ENCODE results near the gene USP46. TPM values are rescaled to one million over a fixed set of nuclear protein-coding genes. Genes with fewer than 3 reads are reported as not detected.

Gene USP46
- total RNA-seq, 1 donor from 2014 or later = 15.4 TPM

- ATAC-seq (no peak), DNase-seq (no peak)
- TF ChIP-seq, protein P1, sequence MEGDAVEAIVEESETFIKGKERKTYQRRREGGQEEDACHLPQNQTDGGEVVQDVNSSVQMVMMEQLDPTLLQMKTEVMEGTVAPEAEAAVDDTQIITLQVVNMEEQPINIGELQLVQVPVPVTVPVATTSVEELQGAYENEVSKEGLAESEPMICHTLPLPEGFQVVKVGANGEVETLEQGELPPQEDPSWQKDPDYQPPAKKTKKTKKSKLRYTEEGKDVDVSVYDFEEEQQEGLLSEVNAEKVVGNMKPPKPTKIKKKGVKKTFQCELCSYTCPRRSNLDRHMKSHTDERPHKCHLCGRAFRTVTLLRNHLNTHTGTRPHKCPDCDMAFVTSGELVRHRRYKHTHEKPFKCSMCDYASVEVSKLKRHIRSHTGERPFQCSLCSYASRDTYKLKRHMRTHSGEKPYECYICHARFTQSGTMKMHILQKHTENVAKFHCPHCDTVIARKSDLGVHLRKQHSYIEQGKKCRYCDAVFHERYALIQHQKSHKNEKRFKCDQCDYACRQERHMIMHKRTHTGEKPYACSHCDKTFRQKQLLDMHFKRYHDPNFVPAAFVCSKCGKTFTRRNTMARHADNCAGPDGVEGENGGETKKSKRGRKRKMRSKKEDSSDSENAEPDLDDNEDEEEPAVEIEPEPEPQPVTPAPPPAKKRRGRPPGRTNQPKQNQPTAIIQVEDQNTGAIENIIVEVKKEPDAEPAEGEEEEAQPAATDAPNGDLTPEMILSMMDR (IDR thresholded peaks at IDR 0.05) = no peak
- no peaks in the 10 kb centered on the region for H3K27me3 ChIP-seq
- no peaks in the 10 kb centered on the region for H3K36me3 ChIP-seq
- no peaks in the 10 kb centered on the region for H3K9me3 ChIP-seq
- H3K27ac ChIP-seq = no peak overlapping the region
- intact Hi-C loops (cut with DNase I) = no loop called here
- no peak overlapping the region for H3K4me3 ChIP-seq
- peaks cover 14% of the 10 kb centered on the region for H3K4me1 ChIP-seq
These were observed 13.0 kb downstream of the USP46 start for GRCh38 chr4:52646096-52646495.

GRCh38 chr4:52645300-52645699 is 13.8 kb downstream of the USP46 start:
- DNase-seq (no peak), ATAC-seq (no peak)
- Histone ChIP-seq H3K27me3 (no peaks in the 10 kb centered on the region), H3K36me3 (no peaks in the 10 kb centered on the region), H3K9me3 (no peaks in the 10 kb centered on the region), H3K27ac (no peak overlapping the region), H3K4me3 (no peak overlapping the region), H3K4me1 (peaks cover 14% of the 10 kb centered on the region)
- intact Hi-C loops (cut with DNase I) = no loop called here
- TF ChIP-seq, protein P1 (IDR thresholded peaks at IDR 0.05) = no peak

GRCh38 chr4:52643785-52644244 is 15.3 kb downstream of the USP46 start:
- peaks cover 14% of the 10 kb centered on the region for H3K4me1 ChIP-seq
- H3K36me3 ChIP-seq = no peaks in the 10 kb centered on the region
- H3K9me3 ChIP-seq = no peaks in the 10 kb centered on the region
- H3K4me3 ChIP-seq = no peak overlapping the region
- TF ChIP-seq, protein P1 (IDR thresholded peaks at IDR 0.05) = no peak
- H3K27me3 ChIP-seq = no peaks in the 10 kb centered on the region
- no peak overlapping the region for H3K27ac ChIP-seq
- intact Hi-C loops (cut with DNase I) = no loop called here
- DNase-seq (peak; percentile 75), ATAC-seq (peak; percentile 84)

DNA sequence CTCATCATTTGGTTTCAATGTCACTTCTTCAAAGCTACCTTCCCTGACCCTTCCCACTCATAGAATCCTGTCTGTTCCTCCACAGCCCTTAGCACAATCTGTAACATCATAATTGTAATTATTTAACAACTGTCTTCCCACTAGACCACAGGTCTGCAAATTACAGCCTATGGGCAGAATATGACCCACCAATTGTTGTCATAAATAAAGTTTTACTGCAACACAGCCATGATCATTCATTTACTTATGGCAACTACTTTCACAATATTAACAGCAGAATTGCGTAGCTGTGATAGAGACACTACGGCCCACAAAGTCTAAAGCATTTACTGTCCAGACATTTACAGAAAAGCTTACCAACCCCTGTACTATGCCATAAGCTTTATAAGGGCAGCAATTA is 15.9 kb downstream of the USP46 start:
- Histone ChIP-seq H3K27ac (no peak overlapping the region), H3K4me1 (peaks cover 14% of the 10 kb centered on the region), H3K36me3 (no peaks in the 10 kb centered on the region), H3K9me3 (no peaks in the 10 kb centered on the region), H3K4me3 (no peak overlapping the region), H3K27me3 (no peaks in the 10 kb centered on the region)
- intact Hi-C loops (cut with DNase I) = no loop called here
- DNase-seq (no peak), ATAC-seq (no peak)
- TF ChIP-seq, protein P1 (IDR thresholded peaks at IDR 0.05) = no peak

GRCh38 chr4:52641854-52642563 is 17.1 kb downstream of the USP46 start:
- no peak for ATAC-seq
- DNase-seq = no peak
- Histone ChIP-seq H3K27me3 (no peaks in the 10 kb centered on the region), H3K4me3 (no peak overlapping the region), H3K27ac (peak overlapping the region; percentile 21), H3K4me1 (peaks cover 14% of the 10 kb centered on the region), H3K36me3 (no peaks in the 10 kb centered on the region), H3K9me3 (no peaks in the 10 kb centered on the region)
- TF ChIP-seq, protein P1 (IDR thresholded peaks at IDR 0.05) = no peak
- intact Hi-C loops (cut with DNase I) = no loop called here
